OCI-LY1 (cell line): ENCODE results near the gene ILF2.

ENCODE experiments used
- H2AFZ ChIP-seq: fragments of 200-600 bp; sonication (generic), shearing (Covaris generic); 2 replicates; pipeline ENCODE4 v1.6.0; 2014; ENCODE audit warnings: antibody characterized with exemption, mild to moderate bottlenecking, low read length
- H3F3A ChIP-seq: fragments of 200-600 bp; sonication (generic), shearing (Covaris generic); 2 replicates; pipeline ENCODE4 v1.6.0; 2014; ENCODE audit warnings: mild to moderate bottlenecking, antibody characterized with exemption, low read length, moderate library complexity; ENCODE audit not compliant: insufficient read depth
- H3K27ac ChIP-seq: fragments of 200-600 bp; sonication (generic); 2 replicates; pipeline ENCODE4 v1.5.1; 2014; ENCODE audit warnings: low read length, mixed run types, mild to moderate bottlenecking, low read depth; ENCODE audit not compliant: poor library complexity, severe bottlenecking
- H3K27me3 ChIP-seq: fragments of 200-600 bp; sonication (generic); 2 replicates; pipeline ENCODE4 v1.6.0; 2014; ENCODE audit warnings: antibody characterized with exemption, mild to moderate bottlenecking, low read length, moderate library complexity; ENCODE audit not compliant: insufficient read depth
- H3K36me3 ChIP-seq: fragments of 200-600 bp; sonication (generic); 2 replicates; pipeline ENCODE4 v1.6.1; 2014; ENCODE audit warnings: mild to moderate bottlenecking, antibody characterized with exemption, low read length, moderate library complexity, mixed read lengths; ENCODE audit not compliant: insufficient read depth
- H3K4me1 ChIP-seq: fragments of 200-600 bp; sonication (generic); 2 replicates; pipeline ENCODE4 v1.5.1; 2014; ENCODE audit warnings: mild to moderate bottlenecking, low read length, moderate library complexity; ENCODE audit not compliant: insufficient read depth, severe bottlenecking
- H3K4me2 ChIP-seq: fragments of 200-600 bp; sonication (generic), shearing (Covaris generic); 2 replicates; pipeline ENCODE4 v1.6.1; 2014; ENCODE audit warnings: low read length
- H3K4me3 ChIP-seq: fragments of 200-600 bp; sonication (generic); 2 replicates; pipeline ENCODE4 v1.5.1; 2014; ENCODE audit warnings: low read length, low read depth, mild to moderate bottlenecking, mixed read lengths; ENCODE audit not compliant: poor library complexity, severe bottlenecking
- H3K79me2 ChIP-seq: fragments of 200-600 bp; shearing (Covaris generic); 2 replicates; pipeline ENCODE4 v1.6.1; 2016; ENCODE audit warnings: mixed run types, low read length, mixed read lengths; ENCODE audit not compliant: insufficient read depth
- H3K9ac ChIP-seq: fragments of 200-600 bp; sonication (generic), shearing (Covaris generic); 2 replicates; pipeline ENCODE4 v1.6.1; 2014; ENCODE audit warnings: mild to moderate bottlenecking, low read length, mixed read lengths
- H3K9me2 ChIP-seq: fragments of 200-600 bp; sonication (generic), shearing (Covaris generic); 2 replicates; pipeline ENCODE4 v1.6.1; 2014; ENCODE audit warnings: low read depth, mild to moderate bottlenecking, low read length, mixed read lengths
- H3K9me3 ChIP-seq: fragments of 200-600 bp; shearing (Covaris generic); 2 replicates; pipeline ENCODE4 v1.6.1; 2014; ENCODE audit warnings: low read length, mixed read lengths
- H4K20me1 ChIP-seq: fragments of 200-600 bp; sonication (generic), shearing (Covaris generic); 2 replicates; pipeline ENCODE4 v1.6.0; 2016; ENCODE audit warnings: mild to moderate bottlenecking, low read length; ENCODE audit not compliant: insufficient read depth
- EZH2 ChIP-seq: fragments of 200-600 bp; sonication (generic), shearing (Covaris generic); IDR thresholded peaks from 2 replicates; pipeline ENCODE4 v1.8.0; 2017; ENCODE audit warnings: borderline replicate concordance, mixed run types, mild to moderate bottlenecking, antibody characterized with exemption, low read length, moderate library complexity, mixed read lengths
- TF ChIP-seq, protein P1 (sequence below): fragments of 200-600 bp; sonication (generic), shearing (Covaris generic); IDR thresholded peaks from 2 replicates; pipeline ENCODE4 v1.5.1; 2017; ENCODE audit warnings: mild to moderate bottlenecking, antibody characterized with exemption, low read length, moderate library complexity, mixed read lengths

Gene ILF2

DNA sequence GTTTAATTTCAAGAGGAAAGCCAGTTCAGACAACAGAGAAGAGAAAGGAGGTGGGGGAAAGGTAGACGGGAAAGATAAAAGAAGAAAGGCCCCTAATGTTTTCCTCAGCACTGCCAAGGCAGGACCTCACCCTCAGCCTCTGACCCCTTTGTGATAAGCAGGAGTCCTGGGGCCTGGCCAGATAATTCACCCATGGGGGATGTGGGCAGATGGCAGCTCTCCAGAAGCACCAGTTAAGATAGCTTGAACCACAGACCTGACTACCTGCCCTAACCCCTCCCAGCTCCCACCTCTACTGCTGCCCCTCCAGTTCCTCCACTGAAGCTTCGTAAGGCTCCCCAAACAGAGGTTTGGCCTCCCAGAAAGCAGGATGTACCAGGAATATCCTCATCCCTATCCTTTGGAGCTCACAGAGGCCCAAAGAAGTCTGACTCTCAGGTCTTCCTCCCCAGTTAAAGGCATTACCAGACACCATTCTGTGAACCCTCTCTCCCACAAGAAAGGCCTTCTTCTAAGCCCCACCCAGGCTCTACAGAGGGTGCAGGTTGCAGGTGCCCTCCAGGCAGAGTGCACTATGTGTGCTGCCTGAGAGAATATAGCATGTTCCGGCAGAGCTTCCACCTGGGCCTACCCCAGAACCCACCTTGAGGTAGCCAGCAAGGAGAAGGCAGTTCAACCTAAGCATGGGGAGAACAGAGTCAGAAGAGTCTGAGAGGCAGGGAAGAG is 21.5 kb downstream of the ILF2 start:
- H3K9me3 ChIP-seq, result no peaks in the 10 kb centered on the region
- H3K9ac ChIP-seq, result no peak overlapping the region
- H3K9me2 ChIP-seq, result no peaks in the 10 kb centered on the region
- no peaks in the 10 kb centered on the region for H3K27me3 ChIP-seq
- H3K4me2 ChIP-seq, result no peak overlapping the region
- H2AFZ ChIP-seq, result no peak overlapping the region
- H3K79me2 ChIP-seq, result no peaks in the 10 kb centered on the region
- peaks cover 31% of the 10 kb centered on the region for H3K36me3 ChIP-seq
- no peak overlapping the region for H3K4me3 ChIP-seq
- H4K20me1 ChIP-seq, result no peaks in the 10 kb centered on the region
- H3K27ac ChIP-seq, result no peak overlapping the region
- peaks cover 6% of the 10 kb centered on the region for H3K4me1 ChIP-seq
- TF ChIP-seq, protein P1, sequence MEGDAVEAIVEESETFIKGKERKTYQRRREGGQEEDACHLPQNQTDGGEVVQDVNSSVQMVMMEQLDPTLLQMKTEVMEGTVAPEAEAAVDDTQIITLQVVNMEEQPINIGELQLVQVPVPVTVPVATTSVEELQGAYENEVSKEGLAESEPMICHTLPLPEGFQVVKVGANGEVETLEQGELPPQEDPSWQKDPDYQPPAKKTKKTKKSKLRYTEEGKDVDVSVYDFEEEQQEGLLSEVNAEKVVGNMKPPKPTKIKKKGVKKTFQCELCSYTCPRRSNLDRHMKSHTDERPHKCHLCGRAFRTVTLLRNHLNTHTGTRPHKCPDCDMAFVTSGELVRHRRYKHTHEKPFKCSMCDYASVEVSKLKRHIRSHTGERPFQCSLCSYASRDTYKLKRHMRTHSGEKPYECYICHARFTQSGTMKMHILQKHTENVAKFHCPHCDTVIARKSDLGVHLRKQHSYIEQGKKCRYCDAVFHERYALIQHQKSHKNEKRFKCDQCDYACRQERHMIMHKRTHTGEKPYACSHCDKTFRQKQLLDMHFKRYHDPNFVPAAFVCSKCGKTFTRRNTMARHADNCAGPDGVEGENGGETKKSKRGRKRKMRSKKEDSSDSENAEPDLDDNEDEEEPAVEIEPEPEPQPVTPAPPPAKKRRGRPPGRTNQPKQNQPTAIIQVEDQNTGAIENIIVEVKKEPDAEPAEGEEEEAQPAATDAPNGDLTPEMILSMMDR, result no peak
- TF ChIP-seq EZH2, result no peak
- H3F3A ChIP-seq, result peaks cover 5% of the 10 kb centered on the region; the same call in 1 of the 2 replicates

DNA sequence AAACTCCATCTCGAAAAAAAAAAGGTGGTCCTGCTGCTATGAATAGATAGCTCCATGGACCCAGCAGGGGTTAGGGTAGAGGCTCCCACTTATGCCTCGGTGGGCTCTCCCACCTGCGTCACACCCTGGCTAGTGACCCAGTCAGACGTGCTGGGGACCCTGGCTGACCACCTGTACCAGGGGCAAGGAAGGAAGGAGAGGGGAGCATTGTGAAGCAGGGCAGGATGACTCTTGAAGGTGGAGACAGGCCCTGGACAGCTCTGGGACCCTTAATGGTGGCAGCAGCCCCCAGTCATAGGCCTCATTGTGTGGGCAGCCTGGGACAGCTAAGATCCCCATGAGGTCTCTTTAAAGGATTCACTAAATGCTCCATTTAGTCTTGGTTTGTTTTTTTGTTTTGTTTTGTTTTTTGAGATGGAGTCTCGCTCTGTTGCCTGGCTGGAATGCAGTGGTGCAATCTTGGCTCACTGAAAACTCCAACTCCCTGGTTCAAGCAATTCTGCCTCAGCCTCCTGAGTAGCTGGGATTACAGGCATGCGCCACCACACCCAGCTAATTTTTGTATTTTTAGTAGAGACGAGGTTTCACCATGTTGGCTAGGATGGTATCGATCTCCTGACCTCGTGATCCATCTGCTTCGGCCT is 22.7 kb downstream of the ILF2 start:
- Histone ChIP-seq H3K4me3 (no peak overlapping the region), H3K36me3 (peaks cover 43% of the 10 kb centered on the region), H4K20me1 (no peaks in the 10 kb centered on the region), H3K4me2 (no peak overlapping the region), H3K9me2 (no peaks in the 10 kb centered on the region), H3F3A (no peaks in the 10 kb centered on the region), H3K9ac (no peak overlapping the region), H3K79me2 (no peaks in the 10 kb centered on the region), H2AFZ (no peak overlapping the region), H3K9me3 (no peaks in the 10 kb centered on the region), H3K27me3 (no peaks in the 10 kb centered on the region), H3K27ac (no peak overlapping the region), H3K4me1 (peaks cover 6% of the 10 kb centered on the region)
- TF ChIP-seq, protein P1, result no peak
- TF ChIP-seq EZH2, result no peak

DNA sequence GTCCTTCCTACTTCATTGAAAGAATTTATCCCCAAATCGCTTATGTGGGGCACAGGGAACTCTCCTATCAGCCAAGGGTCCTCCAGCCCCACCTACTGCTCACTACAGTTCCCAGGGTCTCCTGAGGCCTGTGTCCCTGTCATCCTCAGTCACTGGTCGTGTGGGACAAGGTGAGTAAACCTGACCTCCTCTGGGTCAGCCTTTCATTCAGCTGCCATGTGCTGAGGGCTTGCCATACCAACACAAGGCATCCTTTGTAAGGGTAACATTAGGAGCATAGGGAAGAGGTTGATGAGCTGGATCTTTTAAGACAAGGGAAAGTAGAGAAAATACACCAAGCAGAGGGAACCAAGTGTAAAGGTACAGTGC is 23.5 kb downstream of the ILF2 start:
- H3K4me1 ChIP-seq, result no peaks in the 10 kb centered on the region
- H3K9ac ChIP-seq, result no peak overlapping the region
- no peaks in the 10 kb centered on the region for H3K27me3 ChIP-seq
- no peaks in the 10 kb centered on the region for H4K20me1 ChIP-seq
- peaks cover 51% of the 10 kb centered on the region for H3K36me3 ChIP-seq
- TF ChIP-seq, protein P1, result no peak
- TF ChIP-seq EZH2, result no peak
- H3K79me2 ChIP-seq, result no peaks in the 10 kb centered on the region
- H3F3A ChIP-seq, result no peaks in the 10 kb centered on the region
- H2AFZ ChIP-seq, result no peak overlapping the region
- no peaks in the 10 kb centered on the region for H3K9me3 ChIP-seq
- no peak overlapping the region for H3K27ac ChIP-seq
- H3K4me2 ChIP-seq, result no peak overlapping the region
- H3K9me2 ChIP-seq, result no peaks in the 10 kb centered on the region
- H3K4me3 ChIP-seq, result no peak overlapping the region
